GM19099 (cell line): ENCODE measurements around the gene AK6.

Source experiments
- POLR2A ChIP-seq: IDR thresholded peaks from 3 replicates; pipeline ENCODE4 v1.6.1; 2011; ENCODE audit warnings: low read depth; ENCODE audit not compliant: insufficient read length; ENCODE audit errors: extremely low read depth

AK6 gene

GRCh38 chr5:69360442-69360841, 8.9 kb downstream of the AK6 start:
- TF ChIP-seq POLR2A: no peak

- no peak for TF ChIP-seq POLR2A
Observed at GRCh38 chr5:69359699-69360098, 9.6 kb downstream of the AK6 start.

- TF ChIP-seq POLR2A: no peak
Observed at GRCh38 chr5:69350664-69351063, 18.7 kb downstream of the AK6 start.

GRCh38 chr5:69343083-69343482, 26.2 kb downstream of the AK6 start:
- no peak for TF ChIP-seq POLR2A

- TF ChIP-seq POLR2A: no peak
Observed at GRCh38 chr5:69341520-69342161, 27.7 kb downstream of the AK6 start.

- TF ChIP-seq POLR2A: no peak
Observed at GRCh38 chr5:69335341-69335935, 33.9 kb downstream of the AK6 start.

- TF ChIP-seq POLR2A: no peak
Observed at GRCh38 chr5:69334793-69335268, 34.5 kb downstream of the AK6 start.

- no peak for TF ChIP-seq POLR2A
Observed at GRCh38 chr5:69331528-69332445, 37.5 kb downstream of the AK6 start.

GRCh38 chr5:69329905-69330489, 39.3 kb downstream of the AK6 start:
- no peak for TF ChIP-seq POLR2A

- TF ChIP-seq POLR2A: no peak
Observed at GRCh38 chr5:69326365-69326764, 43.0 kb downstream of the AK6 start.

GRCh38 chr5:69317391-69317790, 51.9 kb downstream of the AK6 start:
- TF ChIP-seq POLR2A: no peak

- TF ChIP-seq POLR2A: no peak
Observed at GRCh38 chr5:69315972-69316371, 53.3 kb downstream of the AK6 start.

GRCh38 chr5:69313428-69313827, 55.9 kb downstream of the AK6 start:
- no peak for TF ChIP-seq POLR2A

GRCh38 chr5:69312459-69313160, 56.7 kb downstream of the AK6 start:
- TF ChIP-seq POLR2A: no peak

- no peak for TF ChIP-seq POLR2A
Observed at GRCh38 chr5:69309380-69309779, 59.9 kb downstream of the AK6 start.
